NCI-H748 treated with DMSO at 0.1 percent for 48 hours (cell line): ENCODE results near the gene KIF17.

Experiments used
- DNase-seq: peaks from one replicate; lab custom pipeline; 2025; lab: John Stamatoyannopoulos, UW

KIF17 gene

DNA sequence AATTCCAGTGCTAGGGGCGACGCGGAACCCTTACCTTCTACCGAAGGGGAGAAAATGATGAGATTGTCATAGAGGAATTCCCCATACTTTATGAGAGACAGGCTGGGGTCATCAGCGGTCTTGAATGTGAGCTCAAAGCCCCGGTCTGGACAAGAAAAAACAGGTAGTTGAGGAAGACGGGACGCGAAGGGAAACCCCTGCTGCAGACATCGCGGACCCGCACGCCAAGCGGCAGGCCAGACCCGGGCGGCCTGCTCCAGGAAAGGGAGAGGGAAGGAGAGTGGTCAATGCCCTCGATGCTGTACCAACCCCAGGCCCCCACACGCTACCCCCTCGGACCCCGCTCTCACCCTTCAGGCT, 57.0 kb downstream of the KIF17 start:
- no peak for DNase-seq

DNA sequence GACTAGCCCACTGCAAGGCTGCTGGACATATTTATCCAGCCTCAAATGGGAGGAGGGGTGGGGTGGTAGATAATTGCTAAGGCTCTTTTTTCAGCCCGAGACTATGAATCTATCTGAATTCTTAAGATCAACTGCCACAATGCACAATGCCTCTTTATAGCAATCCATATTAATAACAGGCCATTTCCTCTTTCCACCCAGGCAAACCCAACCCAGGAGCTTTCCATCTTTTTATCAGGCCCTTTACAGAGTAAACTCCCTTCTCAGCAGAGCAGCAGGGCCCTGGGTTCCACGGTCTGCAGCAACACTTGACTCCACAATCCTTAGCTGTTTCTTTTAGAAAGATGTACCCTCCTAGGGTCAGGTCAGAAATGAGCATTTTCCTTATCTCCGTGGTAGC, 57.4 kb downstream of the KIF17 start:
- no peak for DNase-seq

DNA sequence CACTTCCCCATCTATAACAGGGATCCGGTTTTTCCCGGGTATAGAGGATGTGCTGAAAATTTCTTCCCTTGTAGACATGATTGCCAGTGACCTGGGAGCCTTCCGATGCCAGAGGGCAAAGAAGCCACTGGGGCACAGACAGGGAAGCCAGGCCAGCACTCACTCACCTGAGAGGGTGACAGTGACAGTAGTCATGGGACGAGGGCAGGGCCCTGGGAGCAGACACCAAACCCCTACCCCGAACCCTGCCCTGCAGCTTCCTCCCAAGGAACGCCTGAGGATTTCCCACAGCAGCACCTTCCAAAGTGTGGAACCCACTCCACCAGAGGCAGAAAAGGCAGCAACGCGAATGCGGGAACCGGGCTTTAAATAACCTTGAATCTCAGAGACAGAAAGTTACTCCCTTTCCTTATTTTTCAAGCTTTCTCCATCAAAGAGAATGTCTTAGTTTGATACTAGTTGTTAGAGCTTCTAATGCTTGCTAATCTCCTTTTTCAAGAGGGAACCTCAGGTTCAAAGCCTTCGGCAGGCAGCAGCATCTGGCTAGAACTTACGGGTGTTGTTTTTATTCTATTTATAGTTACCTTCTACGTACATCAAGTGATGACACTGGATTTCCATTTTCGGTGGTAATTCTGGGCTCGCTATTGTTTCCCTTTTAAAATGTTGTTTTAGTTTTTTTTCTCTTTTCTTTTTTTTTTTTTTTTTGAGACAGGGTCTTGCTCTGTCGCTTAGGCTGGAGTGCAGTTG, 59.5 kb downstream of the KIF17 start:
- DNase-seq: no peak

DNA sequence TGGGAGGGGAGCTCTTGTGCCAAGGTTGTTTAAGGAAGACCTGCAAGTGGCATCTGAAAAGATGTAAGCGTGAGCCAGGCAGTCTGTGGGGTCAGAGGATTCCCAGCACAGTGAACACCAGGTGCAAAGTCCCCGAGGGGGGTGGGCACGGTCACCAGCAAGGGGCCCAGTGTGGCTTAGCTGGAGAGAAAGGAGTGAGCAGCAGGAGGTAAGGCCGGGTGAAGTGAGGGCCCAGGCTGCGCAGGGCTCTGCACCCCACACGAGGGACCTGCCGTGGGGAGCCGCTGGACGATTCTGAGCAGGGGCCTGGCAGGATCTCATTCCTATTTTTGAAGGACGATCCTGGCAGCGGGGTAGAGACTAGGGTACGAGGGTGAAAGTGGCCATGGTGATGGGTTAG, 60.8 kb downstream of the KIF17 start:
- DNase-seq: no peak

DNA sequence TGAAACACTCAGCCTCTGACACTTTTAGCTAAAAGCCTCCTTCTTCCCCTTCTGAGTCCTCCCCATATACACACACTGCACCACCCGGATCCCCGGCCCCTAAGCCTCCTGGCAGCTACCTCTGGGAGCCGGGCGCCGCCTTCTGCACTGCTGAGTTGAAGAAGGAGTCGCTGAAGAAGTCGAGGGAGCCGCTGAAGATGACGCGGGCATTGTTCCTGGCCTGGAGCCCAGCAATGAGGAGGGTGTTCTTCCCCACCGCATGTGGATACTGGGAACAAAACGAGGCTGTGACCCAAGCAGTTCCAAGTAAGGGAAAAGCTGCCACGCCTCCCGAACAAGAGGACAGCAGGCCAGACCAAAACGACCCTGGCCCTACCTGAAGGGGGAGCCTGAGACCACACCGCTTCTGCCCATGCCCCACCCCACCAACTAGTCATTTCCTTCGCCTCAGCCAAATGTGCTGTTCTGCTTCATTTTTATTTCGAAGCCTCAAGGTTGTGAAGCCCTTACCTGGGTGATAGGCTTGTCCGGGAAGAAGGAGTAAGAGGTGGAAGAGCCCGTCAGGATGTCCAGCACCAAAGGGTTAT, 63.6 kb downstream of the KIF17 start:
- no peak for DNase-seq

DNA sequence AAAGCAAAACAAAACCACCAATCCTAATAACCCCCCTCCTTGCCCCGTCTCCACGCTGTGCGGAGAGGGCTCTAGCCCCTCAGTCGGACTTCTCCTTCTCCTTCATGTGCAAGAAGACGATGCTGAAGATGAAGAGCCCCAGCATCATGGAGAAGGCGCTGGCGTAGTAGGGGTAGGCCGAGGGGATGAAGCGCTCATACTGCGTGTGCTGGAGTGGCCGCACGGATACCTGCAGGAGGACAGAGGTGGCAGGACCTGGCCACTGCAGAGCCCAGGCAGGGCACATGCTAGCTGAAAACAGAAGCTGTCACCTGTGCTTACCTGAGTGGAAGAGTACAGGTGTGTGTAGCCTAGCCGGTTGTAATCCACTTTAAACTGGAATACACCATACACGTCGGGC, 65.5 kb downstream of the KIF17 start:
- DNase-seq: no peak

DNA sequence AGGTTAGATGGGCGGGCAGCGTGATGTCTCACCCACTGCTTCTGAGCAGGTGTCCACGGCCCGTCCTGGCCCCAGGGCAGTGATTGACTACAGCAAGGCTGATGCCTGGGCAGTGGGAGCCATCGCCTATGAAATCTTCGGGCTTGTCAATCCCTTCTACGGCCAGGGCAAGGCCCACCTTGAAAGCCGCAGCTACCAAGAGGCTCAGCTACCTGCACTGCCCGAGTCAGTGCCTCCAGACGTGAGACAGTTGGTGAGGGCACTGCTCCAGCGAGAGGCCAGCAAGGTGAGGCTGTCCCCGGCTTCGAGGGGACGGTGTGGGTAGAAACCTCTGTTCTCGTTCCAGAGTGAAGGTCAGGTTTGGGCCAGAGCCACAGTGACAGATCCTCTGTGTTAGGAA, 68.9 kb downstream of the KIF17 start:
- DNase-seq: no peak

DNA sequence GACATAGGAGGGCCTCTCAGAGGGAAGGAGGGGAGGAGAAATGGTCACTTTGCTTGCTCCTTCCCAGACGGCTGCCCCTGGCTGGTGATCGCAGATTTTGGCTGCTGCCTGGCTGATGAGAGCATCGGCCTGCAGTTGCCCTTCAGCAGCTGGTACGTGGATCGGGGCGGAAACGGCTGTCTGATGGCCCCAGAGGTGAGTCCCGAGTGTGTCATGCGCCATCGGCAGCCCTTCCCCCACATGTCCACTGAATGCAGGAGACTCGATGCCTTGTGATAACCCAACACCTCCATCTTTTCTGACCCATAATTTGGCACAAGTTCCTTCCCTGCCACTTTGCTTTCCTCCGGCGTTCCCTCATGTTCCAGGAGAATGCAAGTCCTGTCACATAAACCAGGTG, 69.4 kb downstream of the KIF17 start:
- no peak for DNase-seq

DNA sequence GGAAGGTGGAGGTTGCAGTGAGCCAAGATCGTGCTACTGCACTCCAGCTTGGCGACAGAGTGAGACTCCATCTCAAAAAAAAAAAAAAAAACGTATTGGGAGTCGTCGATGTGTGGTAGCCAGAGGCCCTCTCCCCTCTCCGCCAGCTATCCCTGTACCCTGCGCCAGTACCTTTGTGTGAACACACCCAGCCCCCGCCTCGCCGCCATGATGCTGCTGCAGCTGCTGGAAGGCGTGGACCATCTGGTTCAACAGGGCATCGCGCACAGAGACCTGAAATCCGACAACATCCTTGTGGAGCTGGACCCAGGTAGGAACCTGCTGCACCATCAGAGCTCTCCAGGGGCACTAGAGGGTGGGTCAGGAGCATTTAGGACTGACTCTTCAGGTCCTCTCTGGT, 72.4 kb downstream of the KIF17 start:
- no peak for DNase-seq

DNA sequence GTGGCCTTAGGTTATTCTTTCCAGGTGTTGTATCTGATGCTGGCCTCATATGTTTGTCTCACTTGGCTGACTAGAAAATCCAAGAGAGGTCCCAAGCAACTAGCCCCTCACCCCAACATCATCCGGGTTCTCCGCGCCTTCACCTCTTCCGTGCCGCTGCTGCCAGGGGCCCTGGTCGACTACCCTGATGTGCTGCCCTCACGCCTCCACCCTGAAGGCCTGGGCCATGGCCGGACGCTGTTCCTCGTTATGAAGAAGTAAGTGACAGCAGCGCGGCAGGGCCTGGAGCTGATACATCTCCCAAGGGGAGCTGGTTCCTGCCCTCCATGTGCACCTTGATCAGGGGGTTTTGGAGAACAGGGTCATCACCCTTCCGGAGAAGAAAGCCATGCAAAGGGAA, 73.4 kb downstream of the KIF17 start:
- DNase-seq: no peak

DNA sequence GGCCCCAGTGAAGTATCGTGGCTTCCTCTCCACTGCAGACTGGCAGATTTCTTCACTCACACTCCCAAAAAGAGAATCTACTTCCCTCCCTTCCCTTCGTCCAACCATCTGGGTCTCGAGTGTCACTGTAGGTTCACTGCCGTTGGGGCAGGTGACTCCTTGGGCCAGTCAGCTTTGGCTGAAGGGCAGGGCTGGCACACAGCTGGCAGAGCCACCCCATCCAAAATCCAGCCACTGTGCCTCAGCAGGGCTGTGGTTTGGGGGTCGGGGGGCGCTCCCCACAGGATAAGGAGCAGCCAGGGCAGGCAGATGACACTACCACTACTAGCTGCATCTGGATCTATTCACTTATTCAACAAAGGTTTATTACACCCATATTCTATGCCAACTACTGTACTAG, 74.7 kb downstream of the KIF17 start:
- no peak for DNase-seq

DNA sequence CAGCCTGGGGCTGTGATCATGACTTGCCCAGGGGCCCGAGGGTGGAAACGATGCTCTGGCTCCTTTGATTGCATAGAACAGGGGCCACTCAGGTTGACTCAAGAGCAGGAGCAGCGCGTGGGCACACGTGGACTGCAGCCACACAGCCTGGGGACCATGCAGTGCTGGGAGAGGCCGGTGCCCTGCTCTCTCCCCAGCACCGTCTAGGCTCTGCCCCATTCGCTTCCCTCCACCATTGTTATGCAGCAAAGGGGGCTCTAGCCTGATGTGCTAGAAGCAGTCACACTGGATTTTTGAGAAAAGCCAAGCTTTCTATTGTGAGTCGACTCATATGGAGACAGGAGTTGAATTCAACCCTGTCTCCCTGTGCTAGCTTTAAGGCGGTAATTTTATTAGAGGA, 75.8 kb downstream of the KIF17 start:
- DNase-seq: no peak

DNA sequence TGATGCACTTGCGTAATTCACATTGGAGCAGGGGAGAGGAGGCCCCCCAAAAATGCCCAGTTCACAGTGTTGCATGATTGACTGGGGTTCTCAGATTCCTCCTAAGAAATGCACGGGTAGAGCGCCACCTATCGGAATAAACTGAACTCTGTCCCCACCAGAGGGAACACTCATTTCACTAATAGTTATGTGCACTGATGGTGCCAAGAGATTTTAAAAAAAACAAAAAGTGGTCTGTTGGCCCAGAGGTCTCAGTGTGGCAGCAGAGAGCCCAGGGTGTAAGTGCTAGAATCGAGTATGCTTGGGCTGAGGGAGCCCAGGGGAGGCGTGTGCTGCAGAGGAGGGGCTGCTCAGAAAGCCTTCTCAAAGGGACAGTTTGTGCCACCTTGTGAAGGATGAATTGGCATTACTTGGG, 77.6 kb downstream of the KIF17 start:
- peak; percentile 20 for DNase-seq

DNA sequence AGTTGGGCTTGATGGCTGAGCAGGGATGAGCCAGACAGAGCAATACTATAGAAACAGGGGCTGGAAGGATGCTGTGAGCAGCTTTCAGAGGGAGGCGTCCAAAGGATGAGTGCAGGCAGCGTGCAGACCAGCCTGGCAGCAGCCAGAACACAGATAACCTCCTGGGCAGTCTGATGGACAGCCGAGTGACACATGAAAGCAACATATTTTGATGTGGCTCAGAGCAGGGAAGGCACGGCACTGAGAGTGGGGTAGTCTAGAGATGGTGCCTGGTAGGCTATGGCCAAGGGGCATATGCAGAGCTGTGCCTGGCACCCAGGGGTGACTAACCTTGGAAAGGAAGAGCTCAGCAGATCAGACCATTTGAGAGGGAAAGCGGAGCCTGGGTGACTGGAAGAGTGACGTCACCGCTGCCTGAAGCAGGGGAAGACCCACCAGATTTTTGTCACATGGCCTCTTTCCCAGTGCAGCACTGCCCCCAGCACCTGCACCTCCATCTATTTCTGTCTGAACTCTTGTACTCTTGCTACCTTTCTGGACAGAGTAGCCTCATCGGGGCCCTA, 80.9 kb downstream of the KIF17 start:
- no peak for DNase-seq

DNA sequence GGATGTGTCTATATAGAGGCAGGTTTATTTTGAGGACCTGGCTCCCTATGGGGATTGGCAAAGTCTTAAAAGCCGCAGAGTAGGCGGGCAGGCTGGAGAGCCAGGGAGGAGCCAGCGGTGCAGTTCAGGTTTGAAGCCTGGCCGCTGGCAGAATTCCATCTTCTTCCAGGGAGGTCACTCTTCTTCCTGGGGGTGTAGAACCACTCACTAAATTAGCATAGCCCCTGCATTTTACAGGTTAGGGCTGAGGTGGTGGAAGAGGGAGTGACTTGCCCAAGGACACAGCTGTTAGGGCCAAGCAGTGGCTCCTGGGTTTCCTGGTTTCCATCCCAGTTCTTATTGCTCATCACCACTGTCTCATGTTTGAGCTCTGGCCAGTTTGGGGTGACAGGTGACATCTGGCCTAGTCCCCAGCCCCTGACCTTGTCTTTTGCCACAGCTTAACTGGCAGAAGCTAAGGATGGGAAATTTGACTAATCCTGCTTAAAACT, 83.2 kb downstream of the KIF17 start:
- no peak for DNase-seq

DNA sequence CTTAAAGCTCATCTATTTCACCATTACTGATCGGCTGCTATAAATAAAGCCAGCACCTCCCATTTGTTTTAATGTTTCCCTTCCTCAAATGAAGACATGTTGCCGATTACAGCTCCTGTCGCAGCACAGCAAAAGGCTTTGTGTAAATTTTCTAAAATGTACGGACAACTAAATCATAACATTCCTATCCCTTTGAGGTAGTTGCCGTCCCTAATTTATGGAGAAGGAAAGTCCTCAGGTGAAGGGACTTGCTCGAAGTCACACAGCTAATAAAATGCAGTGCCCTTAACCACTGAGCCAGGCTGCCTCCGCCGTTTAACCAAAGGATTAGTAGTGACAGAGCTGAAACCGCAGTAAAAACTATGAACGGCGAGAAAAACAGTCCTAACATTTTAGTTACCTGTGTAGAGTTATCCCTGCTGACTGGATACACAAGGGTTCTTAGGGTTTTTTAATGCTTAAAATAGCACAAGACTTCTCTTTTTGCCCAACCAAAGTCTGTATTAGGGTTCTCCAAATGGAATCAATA, 83.7 kb downstream of the KIF17 start:
- DNase-seq: no peak

DNA sequence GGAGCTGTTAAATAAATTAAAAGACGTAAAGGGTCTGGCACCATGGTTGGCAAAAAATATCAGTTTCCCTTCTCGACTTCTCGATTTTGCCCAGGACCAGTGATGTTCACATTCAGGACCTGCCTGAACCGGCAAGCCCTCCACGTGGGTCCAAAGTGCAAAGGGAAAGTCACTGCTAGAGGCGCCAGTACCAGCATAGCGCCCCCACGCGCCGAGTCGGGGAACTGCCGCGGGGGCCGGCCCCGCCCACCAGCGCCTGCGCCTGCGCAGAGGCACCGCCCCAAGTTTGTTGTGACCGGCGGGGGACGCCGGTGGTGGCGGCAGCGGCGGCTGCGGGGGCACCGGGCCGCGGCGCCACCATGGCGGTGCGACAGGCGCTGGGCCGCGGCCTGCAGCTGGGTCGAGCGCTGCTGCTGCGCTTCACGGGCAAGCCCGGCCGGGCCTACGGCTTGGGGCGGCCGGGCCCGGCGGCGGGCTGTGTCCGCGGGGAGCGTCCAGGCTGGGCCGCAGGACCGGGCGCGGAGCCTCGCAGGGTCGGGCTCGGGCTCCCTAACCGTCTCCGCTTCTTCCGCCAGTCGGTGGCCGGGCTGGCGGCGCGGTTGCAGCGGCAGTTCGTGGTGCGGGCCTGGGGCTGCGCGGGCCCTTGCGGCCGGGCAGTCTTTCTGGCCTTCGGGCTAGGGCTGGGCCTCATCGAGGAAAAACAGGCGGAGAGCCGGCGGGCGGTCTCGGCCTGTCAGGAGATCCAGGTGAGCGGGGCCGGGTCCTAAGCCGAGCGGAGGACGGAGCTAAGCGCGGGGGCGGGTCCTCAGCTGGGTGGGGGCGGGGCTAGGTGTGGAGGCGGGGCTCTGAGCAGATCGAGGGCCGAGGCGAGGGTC, 84.4 kb downstream of the KIF17 start, which contains the start of gene PINK1:
Gene PINK1 (plus strand): TSS at position 269 of the 875 bp plus-strand sequence. CDS start 91 bp downstream, at position 360.
- peak; percentile 51 for DNase-seq

DNA sequence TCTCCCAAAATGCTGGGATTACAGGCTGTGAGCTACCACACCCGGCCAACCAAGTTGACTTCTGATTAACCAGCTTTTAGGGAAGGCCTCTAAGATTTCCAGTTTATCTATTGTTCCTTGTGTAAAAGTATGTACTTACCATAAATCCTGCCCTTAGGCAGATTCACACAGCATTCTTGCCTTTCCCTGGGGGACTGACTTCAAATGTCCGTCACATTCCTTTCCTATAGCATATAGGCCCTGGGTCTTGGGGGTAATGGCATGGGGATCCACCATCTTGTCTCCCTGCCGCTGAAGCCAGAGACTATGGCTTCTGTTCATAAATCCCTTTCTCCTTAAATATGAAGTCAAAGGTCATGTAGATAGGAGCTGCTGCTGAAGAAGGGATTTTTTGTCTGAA, 85.4 kb downstream of the KIF17 start:
- no peak for DNase-seq

DNA sequence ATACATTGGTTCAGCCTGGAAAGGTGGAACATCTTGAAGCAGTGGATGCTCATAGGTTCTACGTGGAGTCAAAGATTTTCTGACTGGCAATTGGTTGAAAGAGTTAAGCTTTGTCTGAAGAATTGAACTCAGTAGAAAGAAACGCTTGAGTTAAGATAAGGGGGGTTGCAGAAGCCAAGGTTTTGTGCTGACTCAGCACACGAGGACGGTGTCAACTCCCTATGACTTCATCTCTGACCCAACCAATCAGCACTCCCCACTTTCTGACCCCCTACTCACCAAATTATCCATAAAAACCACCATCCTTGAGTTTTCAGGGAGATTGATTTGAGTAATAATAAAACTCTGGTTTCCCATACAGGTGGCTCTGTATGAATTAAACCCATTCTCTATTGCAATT, 87.1 kb downstream of the KIF17 start:
- DNase-seq: no peak

DNA sequence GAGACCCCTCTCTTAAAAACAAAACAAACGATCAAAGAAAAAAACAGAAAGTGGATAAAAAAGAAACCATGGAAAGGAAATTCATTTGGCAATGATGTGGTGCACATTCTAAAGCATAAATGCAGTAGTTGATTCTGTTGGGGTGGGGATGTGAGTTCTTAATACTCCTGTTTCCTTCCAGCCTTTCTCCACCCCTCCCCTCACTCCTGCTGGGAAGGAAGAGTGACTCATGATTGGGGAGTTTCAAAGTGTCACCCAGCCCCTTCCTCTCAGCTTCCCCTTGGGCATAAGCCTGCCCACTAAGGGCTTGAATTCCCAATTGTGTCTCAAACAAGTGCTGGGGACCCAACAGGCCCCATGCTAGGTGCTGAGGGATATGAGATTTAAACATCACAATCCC, 91.3 kb downstream of the KIF17 start:
- no peak for DNase-seq

DNA sequence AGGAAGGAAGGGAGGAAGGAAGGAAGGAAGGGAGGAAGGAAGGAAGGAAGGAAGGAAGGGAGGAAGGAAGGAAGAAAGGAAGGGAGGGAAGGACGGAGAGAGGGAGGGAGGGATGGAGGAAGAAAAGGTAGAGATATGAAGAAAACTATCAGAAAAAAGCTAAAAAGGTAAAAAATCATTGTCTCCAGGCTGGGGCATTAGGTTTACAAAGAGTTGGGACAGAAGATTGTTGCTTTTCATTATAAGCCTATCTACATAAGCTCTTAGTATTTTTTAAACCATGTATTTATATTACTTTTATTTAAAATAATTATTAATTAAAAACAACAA, 91.7 kb downstream of the KIF17 start:
- no peak for DNase-seq
